GM12865 (cell line): ENCODE data around the gene PRDM16.

Experiments
- DNase-seq: peaks from one replicate; pipeline ENCODE4 v3.0.0; 2010; ENCODE audit warnings: low read depth
- H3K4me3 ChIP-seq: 2 replicates; pipeline ENCODE4 v1.5.1; 2011; ENCODE audit warnings: mild to moderate bottlenecking, low read depth, low read length, control low read depth
- CTCF ChIP-seq: IDR thresholded peaks from 2 replicates; pipeline ENCODE4 v1.5.1; 2011; ENCODE audit warnings: low read length, control low read depth, low read depth, inconsistent platforms; ENCODE audit not compliant: insufficient read depth; ENCODE audit errors: missing control alignments

The PRDM16 gene

GRCh38 chr1:3474016-3474415 lies 405.0 kb downstream of the PRDM16 start:
- TF ChIP-seq CTCF: no peak
- H3K4me3 ChIP-seq: no peak overlapping the region
- no peak for DNase-seq

- no peak for DNase-seq
- no peak for TF ChIP-seq CTCF
- no peak overlapping the region for H3K4me3 ChIP-seq
Observed at GRCh38 chr1:3474421-3474820, 405.4 kb downstream of the PRDM16 start.

- H3K4me3 ChIP-seq: no peak overlapping the region
- no peak for TF ChIP-seq CTCF
Observed at GRCh38 chr1:3475839-3476573, 407.0 kb downstream of the PRDM16 start.

GRCh38 chr1:3476666-3477065 lies 407.7 kb downstream of the PRDM16 start:
- no peak overlapping the region for H3K4me3 ChIP-seq
- no peak for DNase-seq
- no peak for TF ChIP-seq CTCF

More at GRCh38 chr1:3475839-3476573, 407.0 kb downstream of the PRDM16 start:
- no peak for DNase-seq

- DNase-seq: no peak
- H3K4me3 ChIP-seq: no peak overlapping the region
- no peak for TF ChIP-seq CTCF
Observed at GRCh38 chr1:3477241-3477995, 408.4 kb downstream of the PRDM16 start.

- H3K4me3 ChIP-seq: no peak overlapping the region
- TF ChIP-seq CTCF: no peak
- DNase-seq: no peak
Observed at GRCh38 chr1:3478187-3478586, 409.2 kb downstream of the PRDM16 start.
